Skeletal muscle cell (primary cell): Measurements from ENCODE around the gene RPS6KC1.
A peak's percentile ranks its signal among the peaks of the same experiment; 100 is the strongest.
"Not testable (repeated sequence)": the region's sequence is repeated elsewhere in the genome, so short reads cannot be mapped to it uniquely, and the experiment has no call there.

Experiments used
- DNase-seq: peaks from one replicate; pipeline ENCODE4 v3.0.0-alpha.2; 2010; ENCODE audit warnings: low read depth
- H3K4me3 ChIP-seq: 2 replicates; pipeline ENCODE4 v1.5.1; 2011; ENCODE audit warnings: low read depth, mild to moderate bottlenecking, control low read depth, low read length, moderate library complexity

RPS6KC1 gene

GRCh38 chr1:213303286-213303685 is 252.2 kb downstream of the RPS6KC1 start:
- DNase-seq = peak; percentile 32

GRCh38 chr1:213315571-213315970 is 264.5 kb downstream of the RPS6KC1 start:
- DNase-seq = no peak
- H3K4me3 ChIP-seq = no peak overlapping the region

More at GRCh38 chr1:213303286-213303685, 252.2 kb downstream of the RPS6KC1 start:
- H3K4me3 ChIP-seq = no peak overlapping the region

- H3K4me3 ChIP-seq, DNase-seq: not testable (repeated sequence)
Measured at GRCh38 chr1:213318458-213318857, 267.4 kb downstream of the RPS6KC1 start.

GRCh38 chr1:213320191-213320870 is 269.3 kb downstream of the RPS6KC1 start:
- H3K4me3 ChIP-seq = no peak overlapping the region
- DNase-seq = no peak
